PC-3 (cell line): ENCODE data around the gene BMF.

Experiments
- CTCF ChIP-seq: fragments of 300-600 bp; sonication (generic); conservative IDR thresholded peaks from 2 replicates; pipeline ENCODE4 v1.5.1; 2017; ENCODE audit warnings: antibody characterized with exemption, low read depth, mild to moderate bottlenecking, low read length
- EZH2 ChIP-seq: fragments of 300-600 bp; sonication (generic); IDR thresholded peaks from one replicate; pipeline ENCODE4 v1.6.1; 2017; ENCODE audit warnings: antibody characterized with exemption, mild to moderate bottlenecking, low read length; ENCODE audit not compliant: unreplicated experiment
- EZH2phosphoT487 ChIP-seq: fragments of 300-600 bp; sonication (generic); IDR thresholded peaks from 2 replicates; pipeline ENCODE4 v1.6.1; 2018; ENCODE audit warnings: mild to moderate bottlenecking, antibody characterized with exemption, low read length, borderline replicate concordance

- TF ChIP-seq CTCF, result no peak
- TF ChIP-seq EZH2, result no peak
- no peak for TF ChIP-seq EZH2phosphoT487
These were observed 16.3 kb downstream of the BMF start for GRCh38 chr15:40092256-40092978.
